Body of pancreas (tissue), 4 donors: Measurements from ENCODE around the gene UBE2Q2. TPM values are rescaled to one million over a fixed set of nuclear protein-coding genes. Genes with fewer than 3 reads are reported as not detected.
"Not testable (repeated sequence)": the region's sequence is repeated elsewhere in the genome, so short reads cannot be mapped to it uniquely, and the experiment has no call there.

ENCODE experiments used
- ATAC-seq: fragments of 150-250 bp; one replicate; pipeline ENCODE4 v1.9.1; 2016
- DNase-seq, 4 donors: peaks; one replicate each; pipeline ENCODE4 v3.0.0-alpha.2; 2019
- H3K27ac ChIP-seq, 4 donors: fragments of 200-600 bp; sonication (generic); 1 replicate in 3 of 4; 2 replicates in 1 of 4; pipeline versions ENCODE4 v1.5.1 to v1.6.1; 2016 to 2019; ENCODE audit warnings: mild to moderate bottlenecking in 1 of 4, mixed read lengths in 1 of 4, moderate library complexity in 1 of 4
- H3K27me3 ChIP-seq, 2 donors: fragments of 200-600 bp; sonication (generic); one replicate each; pipeline ENCODE4 v1.6.0; 2016; ENCODE audit warnings: mild to moderate bottlenecking in 1 of 2
- H3K36me3 ChIP-seq, 2 donors: fragments of 200-600 bp; sonication (generic); replicated peaks in 1 of 2; 2 replicates each; pipeline ENCODE4 v1.5.1; 2016; ENCODE audit warnings: low read depth in 2 of 2; ENCODE audit not compliant: insufficient read depth in 1 of 2
- H3K4me1 ChIP-seq: fragments of 200-600 bp; sonication (generic); one replicate; pipeline ENCODE4 v1.6.0; 2016
- H3K4me3 ChIP-seq, 2 donors: fragments of 200-600 bp; sonication (generic); 1 replicate in 1 of 2; 2 replicates in 1 of 2; pipeline ENCODE4 v1.5.1; 2016 to 2019
- H3K9me3 ChIP-seq, 3 donors: fragments of 200-600 bp; sonication (generic); 1 replicate in 2 of 3; 2 replicates in 1 of 3; pipeline ENCODE4 v1.5.1; 2016
- POLR2A ChIP-seq, 3 donors: fragments of 450-650 bp; IDR thresholded peaks; one replicate each; pipeline ENCODE4 v1.6.1; 2016; ENCODE audit warnings: antibody characterized with exemption in 3 of 3, mild to moderate bottlenecking in 2 of 3
- WGBS, 2 donors: methylation state at CpG; one replicate each; pipeline ENCODE4 v1.1.5; 2017; 5-methylcytosine and 5-hydroxymethylcytosine counted together
- intact Hi-C: fragments of 100-400 bp; cut with DNase I; formaldehyde crosslinking; loops from one replicate; pipeline ENCODE4 v1.15.1; 2023
- total RNA-seq, 2 donors: library from RNA; depleted of rRNA; stranded (reverse); fragments of >200 nt; gene quantifications; one replicate each; pipeline ENCODE4 v1.1.0, GENCODE V29; 2016
- TF ChIP-seq, protein P1 (sequence below), 7 experiments: fragments of 450-650 bp in 4 of 7; fragments of 200-600 bp in 3 of 7; sonication (generic) in 3 of 7; IDR thresholded peaks; one replicate each; pipeline ENCODE4 v1.5.1; 2016 to 2019; ENCODE audit warnings: antibody characterized with exemption in 7 of 7

The UBE2Q2 gene
- 10 to 100 TPM; 15.2 to 15.8 TPM for total RNA-seq

DNA sequence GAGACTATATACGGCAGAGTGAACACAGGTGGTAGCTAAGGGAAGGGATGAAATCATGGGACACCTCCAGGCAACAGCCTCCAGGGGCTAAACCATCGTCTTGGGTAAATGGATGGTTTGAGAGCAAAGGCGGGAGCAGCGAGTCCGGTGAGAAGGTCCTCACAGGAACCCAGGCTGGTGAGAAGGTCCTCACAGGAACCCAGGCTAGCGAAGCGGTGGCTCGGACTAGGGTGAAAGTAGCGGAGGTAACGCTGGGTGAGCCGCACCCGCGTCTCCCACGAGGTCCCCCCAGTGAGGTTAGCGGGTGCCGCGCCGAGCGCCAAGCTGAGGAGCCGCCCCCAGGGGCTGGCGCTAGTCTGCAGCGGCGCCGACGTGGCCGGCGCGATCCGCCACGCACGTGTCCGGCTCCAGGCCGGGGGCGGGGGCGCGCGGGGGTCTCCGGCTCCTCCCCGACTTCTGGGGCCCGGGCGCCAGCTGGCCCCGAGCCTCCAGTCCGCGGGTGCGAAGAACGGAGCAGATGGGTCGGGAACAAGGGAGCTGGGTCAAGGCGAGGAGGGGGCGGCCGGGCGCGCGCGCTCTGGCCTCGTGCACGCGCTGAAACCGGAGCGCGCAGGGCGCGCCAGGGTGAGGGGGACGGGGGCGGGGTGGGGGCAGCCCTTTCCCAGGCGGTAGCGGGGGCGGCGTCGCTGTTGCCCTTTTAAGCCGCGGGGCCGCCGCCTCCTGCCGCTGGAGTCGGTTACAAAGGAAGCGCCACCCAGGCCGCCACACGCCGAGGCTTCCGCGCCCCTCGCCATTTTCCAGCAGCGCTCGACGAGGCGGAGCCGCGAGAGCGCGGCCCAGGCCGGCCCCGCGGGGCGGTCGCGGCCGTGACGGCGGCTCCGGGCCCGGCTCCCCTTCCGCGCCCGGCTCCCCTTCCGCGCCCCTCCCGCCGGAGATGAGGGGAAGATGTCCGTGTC, at the start of gene UBE2Q2:
UBE2Q2 (plus strand) TSS at position 726 of the 956 bp plus-strand sequence; CDS start at position 946, 220 bp downstream.
- H3K36me3 ChIP-seq = no peaks in the 10 kb centered on the region
- TF ChIP-seq, protein P1, sequence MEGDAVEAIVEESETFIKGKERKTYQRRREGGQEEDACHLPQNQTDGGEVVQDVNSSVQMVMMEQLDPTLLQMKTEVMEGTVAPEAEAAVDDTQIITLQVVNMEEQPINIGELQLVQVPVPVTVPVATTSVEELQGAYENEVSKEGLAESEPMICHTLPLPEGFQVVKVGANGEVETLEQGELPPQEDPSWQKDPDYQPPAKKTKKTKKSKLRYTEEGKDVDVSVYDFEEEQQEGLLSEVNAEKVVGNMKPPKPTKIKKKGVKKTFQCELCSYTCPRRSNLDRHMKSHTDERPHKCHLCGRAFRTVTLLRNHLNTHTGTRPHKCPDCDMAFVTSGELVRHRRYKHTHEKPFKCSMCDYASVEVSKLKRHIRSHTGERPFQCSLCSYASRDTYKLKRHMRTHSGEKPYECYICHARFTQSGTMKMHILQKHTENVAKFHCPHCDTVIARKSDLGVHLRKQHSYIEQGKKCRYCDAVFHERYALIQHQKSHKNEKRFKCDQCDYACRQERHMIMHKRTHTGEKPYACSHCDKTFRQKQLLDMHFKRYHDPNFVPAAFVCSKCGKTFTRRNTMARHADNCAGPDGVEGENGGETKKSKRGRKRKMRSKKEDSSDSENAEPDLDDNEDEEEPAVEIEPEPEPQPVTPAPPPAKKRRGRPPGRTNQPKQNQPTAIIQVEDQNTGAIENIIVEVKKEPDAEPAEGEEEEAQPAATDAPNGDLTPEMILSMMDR (IDR thresholded peaks at IDR 0.05) = peak in 1 of 7 experiments; percentile 1
- TF ChIP-seq POLR2A (IDR thresholded peaks at IDR 0.05) = no peak
- H3K27me3 ChIP-seq = no peaks in the 10 kb centered on the region
- peak within 1 kb of the TSS; percentile 37 to 83 (median 80) for H3K27ac ChIP-seq
- H3K4me1 ChIP-seq = peaks cover 32% of the 10 kb centered on the region
- H3K4me3 ChIP-seq = peak within 1 kb of the TSS; percentile 75 to 78
- WGBS, 2 donors = 1 to 3% methylated on average over 8 to 81 of the region's 109 CpGs
- no peaks in the 10 kb centered on the region for H3K9me3 ChIP-seq
- DNase-seq = peak; percentile 55 to 70 (median 62)
- peak; percentile 69 for ATAC-seq
- intact Hi-C loops = no loop called here

DNA sequence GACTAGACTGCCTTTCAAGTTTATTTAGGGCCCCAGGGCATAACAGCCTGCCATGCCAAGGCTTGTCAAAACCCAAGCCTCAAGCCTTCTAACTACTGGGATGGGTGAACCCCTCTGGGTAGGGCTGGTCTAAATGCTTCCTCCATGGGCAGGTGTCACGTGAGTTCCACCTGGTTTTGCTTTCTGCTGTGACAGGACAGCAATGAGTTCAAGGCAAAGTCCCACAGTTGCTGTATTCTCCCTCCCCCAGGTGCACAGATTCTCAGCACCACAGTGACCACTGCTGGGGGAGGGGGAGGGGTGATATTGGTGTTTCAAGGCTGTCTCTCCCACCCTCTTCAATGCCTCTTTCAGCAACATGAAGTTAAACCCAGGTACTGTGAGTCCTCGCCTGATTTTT, 46.9 kb upstream of the UBE2Q2 start:
- intact Hi-C loops = loop anchor here (5.0 kb wide), 1 partner anchor 69 kb away; no protein-coding TSS in a partner anchor

DNA sequence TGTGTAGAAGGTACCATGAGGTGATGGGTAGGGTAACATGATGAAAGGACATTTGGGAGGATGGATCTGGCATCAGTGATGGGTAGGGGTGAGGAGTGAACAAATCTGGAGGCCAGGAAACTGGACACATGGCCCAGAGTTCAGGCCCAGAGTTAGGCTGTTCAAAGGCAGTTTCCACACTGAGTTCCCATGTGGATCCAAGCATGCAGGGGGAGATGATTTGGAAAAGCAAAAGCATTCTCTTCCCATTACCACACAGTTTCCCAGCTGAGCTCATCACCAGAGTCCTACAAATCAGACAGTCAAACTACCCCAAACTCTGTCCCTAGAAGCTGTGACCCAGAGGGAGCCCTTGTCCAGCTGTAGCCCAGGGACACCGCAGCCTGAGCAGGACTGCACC, 46.1 kb upstream of the UBE2Q2 start:
- 100% methylated on average over 1 of the region's 1 CpG for WGBS, 2 donors
- ATAC-seq, H3K27ac ChIP-seq, H3K36me3 ChIP-seq, DNase-seq, H3K4me3 ChIP-seq, H3K27me3 ChIP-seq, H3K9me3 ChIP-seq, H3K4me1 ChIP-seq: not testable (repeated sequence)
- intact Hi-C loops = loop anchor here (5.0 kb wide), 1 partner anchor 70 kb away; no protein-coding TSS in a partner anchor

More for the DNA sequence above, 46.9 kb upstream of the UBE2Q2 start:
- ATAC-seq = no peak
- H3K4me1 ChIP-seq = no peaks in the 10 kb centered on the region
- no peaks in the 10 kb centered on the region for H3K27me3 ChIP-seq
- H3K4me3 ChIP-seq = no peak overlapping the region
- no peak for TF ChIP-seq POLR2A (IDR thresholded peaks at IDR 0.05)
- TF ChIP-seq, protein P1 (IDR thresholded peaks at IDR 0.05) = no peak
- no peaks in the 10 kb centered on the region for H3K36me3 ChIP-seq
- no peak for DNase-seq
- H3K27ac ChIP-seq = no peak overlapping the region
- no peaks in the 10 kb centered on the region for H3K9me3 ChIP-seq
- 75% methylated on average over 2 of the region's 2 CpGs for WGBS, 2 donors

DNA sequence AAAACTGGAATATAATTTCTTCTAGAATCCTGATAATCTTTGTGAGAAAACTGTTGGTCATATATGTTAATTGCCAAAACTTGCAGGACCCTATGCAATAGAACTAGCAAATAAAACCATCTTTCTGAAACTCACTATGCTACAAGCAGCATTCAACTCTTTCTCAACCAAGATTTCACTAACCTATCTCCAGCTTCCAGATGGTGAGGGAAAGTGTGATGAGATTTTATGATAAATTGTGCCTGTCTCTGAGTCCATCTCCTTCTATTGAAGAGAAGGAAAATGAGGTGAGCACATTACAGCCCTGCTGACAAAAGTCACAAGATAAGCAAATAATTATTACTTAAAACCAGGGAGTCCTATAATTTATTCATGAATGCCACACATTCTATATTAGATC, 44.1 kb upstream of the UBE2Q2 start:
- no peak for DNase-seq
- H3K27me3 ChIP-seq = no peaks in the 10 kb centered on the region
- TF ChIP-seq, protein P1 (IDR thresholded peaks at IDR 0.05) = no peak
- no peak for TF ChIP-seq POLR2A (IDR thresholded peaks at IDR 0.05)
- no peak overlapping the region for H3K4me3 ChIP-seq
- H3K27ac ChIP-seq = no peak overlapping the region
- H3K4me1 ChIP-seq = peaks cover 4% of the 10 kb centered on the region
- ATAC-seq = no peak
- H3K36me3 ChIP-seq = no peaks in the 10 kb centered on the region
- H3K9me3 ChIP-seq = no peaks in the 10 kb centered on the region
- intact Hi-C loops = loop anchor here (5.0 kb wide), 1 partner anchor 72 kb away; no protein-coding TSS in a partner anchor

DNA sequence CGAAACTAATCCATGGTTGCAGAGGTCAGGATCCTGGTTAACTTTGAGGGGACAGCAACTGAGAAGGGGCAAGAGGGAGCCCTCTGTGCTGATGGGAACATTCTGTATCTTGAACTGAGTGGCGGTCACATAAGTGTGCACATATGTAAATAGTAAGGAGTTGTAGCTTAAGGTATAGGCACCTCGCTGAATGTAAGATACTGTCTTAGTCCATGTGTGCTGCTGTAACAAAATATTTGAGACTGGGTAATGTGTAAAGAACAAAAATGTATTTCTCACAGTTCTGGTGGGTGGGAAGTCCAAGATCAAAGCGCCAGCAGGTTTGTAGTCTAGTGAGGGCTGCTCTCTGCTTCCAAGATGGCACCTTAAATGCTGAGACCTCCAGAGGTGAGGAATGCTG, 42.8 kb upstream of the UBE2Q2 start:
- H3K9me3 ChIP-seq, ATAC-seq, H3K4me3 ChIP-seq, H3K27ac ChIP-seq, H3K4me1 ChIP-seq, DNase-seq, intact Hi-C loops, H3K36me3 ChIP-seq, H3K27me3 ChIP-seq: not testable (repeated sequence)
- 82 to 85% methylated on average over 4 of the region's 4 CpGs for WGBS, 2 donors
